LNCaP clone FGC (cell line): ENCODE results near the gene AQP5.

ENCODE experiments used
- DNase-seq: peaks from one replicate; pipeline ENCODE4 v3.0.0-alpha.2; 2011; ENCODE audit warnings: low read depth
- H3K4me3 ChIP-seq: 2 replicates; pipeline ENCODE4 v1.5.1; 2011; ENCODE audit warnings: mild to moderate bottlenecking, low read depth, low read length, control low read depth
- TF ChIP-seq, protein P1 (sequence below): IDR thresholded peaks from 2 replicates; pipeline ENCODE4 v1.5.1; 2012; ENCODE audit warnings: mild to moderate bottlenecking; ENCODE audit not compliant: control insufficient read depth, insufficient read depth; ENCODE audit errors: extremely low read depth

Gene AQP5

DNA sequence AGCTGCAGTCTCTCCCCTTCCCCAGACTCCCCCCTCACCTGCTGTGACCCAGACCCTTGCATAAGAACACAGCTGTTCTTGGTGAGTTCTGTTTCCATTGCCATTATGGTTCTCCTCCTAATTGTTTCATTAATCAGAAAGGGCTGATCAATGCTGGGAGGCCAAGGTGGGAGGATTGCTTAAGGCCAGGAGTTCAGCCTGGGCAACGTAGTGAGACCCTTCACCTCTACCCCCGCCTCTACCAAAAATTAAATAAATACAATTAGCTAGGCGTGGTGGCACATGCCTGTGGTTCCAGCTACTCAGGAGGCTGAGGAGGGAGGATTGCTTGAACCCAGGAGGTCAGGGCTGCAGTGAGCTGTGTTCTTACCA, 40.8 kb upstream of the AQP5 start:
- TF ChIP-seq, protein P1, sequence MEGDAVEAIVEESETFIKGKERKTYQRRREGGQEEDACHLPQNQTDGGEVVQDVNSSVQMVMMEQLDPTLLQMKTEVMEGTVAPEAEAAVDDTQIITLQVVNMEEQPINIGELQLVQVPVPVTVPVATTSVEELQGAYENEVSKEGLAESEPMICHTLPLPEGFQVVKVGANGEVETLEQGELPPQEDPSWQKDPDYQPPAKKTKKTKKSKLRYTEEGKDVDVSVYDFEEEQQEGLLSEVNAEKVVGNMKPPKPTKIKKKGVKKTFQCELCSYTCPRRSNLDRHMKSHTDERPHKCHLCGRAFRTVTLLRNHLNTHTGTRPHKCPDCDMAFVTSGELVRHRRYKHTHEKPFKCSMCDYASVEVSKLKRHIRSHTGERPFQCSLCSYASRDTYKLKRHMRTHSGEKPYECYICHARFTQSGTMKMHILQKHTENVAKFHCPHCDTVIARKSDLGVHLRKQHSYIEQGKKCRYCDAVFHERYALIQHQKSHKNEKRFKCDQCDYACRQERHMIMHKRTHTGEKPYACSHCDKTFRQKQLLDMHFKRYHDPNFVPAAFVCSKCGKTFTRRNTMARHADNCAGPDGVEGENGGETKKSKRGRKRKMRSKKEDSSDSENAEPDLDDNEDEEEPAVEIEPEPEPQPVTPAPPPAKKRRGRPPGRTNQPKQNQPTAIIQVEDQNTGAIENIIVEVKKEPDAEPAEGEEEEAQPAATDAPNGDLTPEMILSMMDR, result no peak
- no peak for DNase-seq
- H3K4me3 ChIP-seq, result no peak overlapping the region

DNA sequence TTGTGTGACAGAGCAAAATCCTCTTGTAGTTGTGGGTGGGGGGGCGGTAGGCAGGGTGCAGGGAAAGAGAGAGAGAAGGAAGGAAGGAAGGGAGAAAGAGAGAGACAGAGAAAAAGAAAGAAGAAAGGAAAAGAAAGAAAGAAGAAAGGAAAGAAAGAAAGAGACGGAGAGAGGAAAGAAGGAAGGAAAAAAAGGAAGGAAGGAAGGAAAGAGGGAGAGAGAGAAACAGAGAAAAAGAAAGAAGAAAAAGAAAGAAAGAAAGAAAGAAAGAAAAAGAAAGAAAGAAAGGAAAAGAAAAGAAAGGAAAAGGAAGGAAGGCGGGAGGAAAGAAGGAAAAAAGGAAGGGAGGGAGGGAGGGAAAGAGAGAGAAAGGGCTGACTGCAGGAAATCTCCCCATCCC, 40.4 kb upstream of the AQP5 start:
- TF ChIP-seq, protein P1, result no peak
- H3K4me3 ChIP-seq, result no peak overlapping the region
- no peak for DNase-seq

DNA sequence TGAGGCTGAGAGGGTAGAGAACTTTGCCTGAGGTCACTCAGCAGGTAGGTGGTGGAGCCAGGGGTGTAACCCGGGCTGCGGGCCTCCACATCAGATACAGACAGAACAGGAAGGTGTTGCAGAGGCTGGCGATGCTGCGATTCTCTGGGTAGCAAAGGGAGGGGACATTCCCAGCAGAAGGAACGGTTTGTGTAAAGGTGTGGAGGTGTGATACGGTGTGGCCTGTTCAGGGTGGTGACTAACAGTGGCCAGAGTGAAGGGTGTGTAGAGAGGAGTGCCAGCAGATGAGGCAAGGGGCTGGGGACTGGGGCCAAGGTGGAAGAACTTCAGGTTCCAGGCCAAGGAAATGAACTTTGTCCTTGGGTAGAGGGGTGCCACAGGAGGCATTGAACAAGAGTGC, 39.7 kb upstream of the AQP5 start:
- no peak for DNase-seq
- TF ChIP-seq, protein P1, result no peak
- no peak overlapping the region for H3K4me3 ChIP-seq

DNA sequence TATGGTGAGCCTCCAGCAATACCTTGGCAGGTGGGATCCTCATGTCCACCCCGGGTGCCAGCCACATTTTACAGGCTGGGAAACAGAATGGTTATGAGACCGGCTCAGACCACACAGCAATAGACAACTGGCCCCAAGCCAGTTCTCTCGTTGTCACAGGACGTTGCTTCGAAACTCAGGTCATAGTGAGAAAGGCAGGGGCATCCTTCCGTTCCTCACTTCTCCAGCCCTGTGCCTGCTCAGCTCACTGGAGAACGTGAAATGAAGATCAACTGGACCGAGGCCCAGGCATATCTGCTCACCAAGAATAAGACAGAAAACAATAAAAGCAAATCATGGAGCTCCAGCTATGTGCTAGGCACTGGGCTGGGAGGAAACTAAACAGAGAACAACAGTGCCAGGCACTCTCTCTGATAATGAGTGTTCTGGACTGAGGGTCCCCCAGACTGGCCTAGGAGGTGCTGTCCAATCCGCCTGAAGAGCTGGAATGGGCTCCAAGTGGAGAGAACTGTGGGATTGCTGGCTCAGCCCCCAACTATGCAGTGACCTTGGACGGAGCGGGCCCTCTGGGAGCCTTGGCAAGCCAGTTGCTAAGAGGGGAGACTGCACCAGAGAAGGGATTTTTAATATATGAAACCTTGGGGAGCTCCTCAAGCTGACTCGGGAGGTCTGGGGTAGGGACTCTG, 39.2 kb upstream of the AQP5 start:
- TF ChIP-seq, protein P1, result no peak
- no peak for DNase-seq

DNA sequence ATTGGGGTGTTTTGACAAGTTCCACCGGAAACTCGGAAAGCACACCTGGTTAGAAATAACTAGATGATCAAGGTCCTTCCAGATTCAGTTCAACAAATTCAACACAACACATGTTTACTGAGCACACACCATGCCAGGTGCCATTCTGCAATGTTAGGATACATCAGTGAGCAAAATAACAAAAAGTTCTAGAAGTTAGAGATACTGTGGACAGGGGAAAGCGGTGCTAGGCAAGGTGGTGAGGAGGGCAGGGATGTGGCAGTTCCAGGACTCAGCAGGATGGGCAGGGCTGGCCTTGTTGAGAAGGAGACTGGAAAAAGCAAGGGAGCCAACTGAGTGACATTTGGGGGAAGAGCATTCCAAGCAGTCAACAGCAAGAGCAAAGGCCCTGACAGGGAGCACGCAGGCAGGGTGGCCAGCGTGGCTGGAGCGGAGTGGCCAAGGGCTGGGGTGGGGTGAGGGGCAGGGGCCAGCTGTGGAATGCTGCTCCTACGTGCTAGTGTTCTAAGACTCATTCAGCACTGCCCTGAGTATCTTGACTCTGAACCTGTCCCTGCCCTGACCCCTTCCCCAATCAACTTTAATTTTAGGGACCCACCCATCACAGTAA, 38.5 kb upstream of the AQP5 start:
- TF ChIP-seq, protein P1, result no peak
- H3K4me3 ChIP-seq, result no peak overlapping the region
- no peak for DNase-seq

More for the DNA sequence above, 39.2 kb upstream of the AQP5 start:
- no peak overlapping the region for H3K4me3 ChIP-seq

DNA sequence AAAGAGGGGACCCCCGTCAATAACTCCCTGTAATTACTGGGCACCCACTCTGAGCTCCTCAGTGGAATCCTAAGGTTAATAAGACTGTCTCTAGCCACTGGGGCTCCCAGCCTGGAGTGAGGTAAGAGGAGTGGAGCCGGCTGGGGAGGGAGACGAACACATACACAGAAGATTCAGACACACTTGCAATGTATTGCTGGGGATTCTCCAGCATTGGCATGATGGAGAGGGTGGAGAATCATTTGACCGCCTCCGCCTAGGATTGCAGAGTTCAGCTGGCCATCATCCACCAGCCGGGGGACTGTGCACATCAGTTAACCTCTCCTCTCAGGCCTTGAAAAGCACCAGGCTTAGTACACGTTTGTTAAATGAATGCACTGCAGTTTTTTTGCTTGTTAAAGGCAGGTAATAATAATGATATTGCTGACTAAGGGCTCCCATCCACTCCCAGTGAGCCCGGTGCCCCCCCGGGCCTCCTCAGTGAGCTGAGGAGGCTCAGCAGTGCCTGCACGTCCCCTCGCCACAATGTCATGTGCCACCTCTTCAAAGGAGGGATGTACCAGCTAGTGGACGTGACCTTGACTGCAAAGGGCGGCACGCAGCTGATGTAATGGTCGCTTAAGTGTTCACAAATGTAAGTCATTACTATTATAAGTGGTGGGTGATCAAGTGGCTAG, 37.7 kb upstream of the AQP5 start:
- DNase-seq, result no peak
- no peak overlapping the region for H3K4me3 ChIP-seq
- TF ChIP-seq, protein P1, result no peak
